Effector CD8-positive, alpha-beta T cell (primary cell): Measurements from ENCODE around the gene CD151.

Experiments used
- DNase-seq: peaks from one replicate; lab custom pipeline; 2025; lab: John Stamatoyannopoulos, UW

The CD151 gene

DNA sequence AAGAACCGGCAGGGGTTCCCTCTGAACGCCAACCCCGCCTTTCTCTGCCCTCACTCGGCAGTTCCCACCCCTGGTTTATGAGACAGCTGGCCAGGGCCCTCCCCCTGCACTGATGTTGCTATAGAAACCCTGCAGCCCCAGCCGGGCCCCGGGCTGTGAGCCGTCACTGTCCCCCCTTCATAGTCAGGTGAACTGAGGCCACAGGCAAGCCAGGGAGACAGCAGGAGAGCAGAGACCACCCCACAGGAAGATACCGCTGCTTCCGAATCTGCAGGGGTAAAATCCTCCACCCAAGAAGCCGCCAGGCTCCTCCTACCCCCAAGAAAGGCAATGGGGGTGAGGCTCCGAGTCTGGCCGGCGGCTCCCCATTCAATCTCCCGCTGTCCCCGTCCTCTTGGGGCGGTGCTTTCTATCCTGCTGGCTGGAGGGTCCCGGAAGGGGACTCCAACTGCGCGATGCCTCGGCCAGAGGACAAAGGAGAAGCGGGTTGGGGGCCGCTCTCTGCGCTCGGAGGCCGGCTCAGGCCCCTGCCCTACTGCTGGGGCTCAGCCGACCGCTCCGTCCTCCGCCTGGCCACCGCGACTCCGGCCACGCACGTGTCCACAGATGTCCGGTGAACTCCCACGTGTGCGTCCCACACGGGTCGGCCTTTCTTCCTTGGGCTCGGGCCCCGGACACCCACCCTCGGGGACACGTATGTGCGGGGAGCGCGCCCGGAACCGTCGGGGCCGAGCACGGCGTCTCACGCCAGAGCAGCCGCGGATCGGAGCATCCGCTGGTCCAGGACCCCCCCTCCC is 35.3 kb upstream of the CD151 start:
- peak; percentile 71 for DNase-seq

DNA sequence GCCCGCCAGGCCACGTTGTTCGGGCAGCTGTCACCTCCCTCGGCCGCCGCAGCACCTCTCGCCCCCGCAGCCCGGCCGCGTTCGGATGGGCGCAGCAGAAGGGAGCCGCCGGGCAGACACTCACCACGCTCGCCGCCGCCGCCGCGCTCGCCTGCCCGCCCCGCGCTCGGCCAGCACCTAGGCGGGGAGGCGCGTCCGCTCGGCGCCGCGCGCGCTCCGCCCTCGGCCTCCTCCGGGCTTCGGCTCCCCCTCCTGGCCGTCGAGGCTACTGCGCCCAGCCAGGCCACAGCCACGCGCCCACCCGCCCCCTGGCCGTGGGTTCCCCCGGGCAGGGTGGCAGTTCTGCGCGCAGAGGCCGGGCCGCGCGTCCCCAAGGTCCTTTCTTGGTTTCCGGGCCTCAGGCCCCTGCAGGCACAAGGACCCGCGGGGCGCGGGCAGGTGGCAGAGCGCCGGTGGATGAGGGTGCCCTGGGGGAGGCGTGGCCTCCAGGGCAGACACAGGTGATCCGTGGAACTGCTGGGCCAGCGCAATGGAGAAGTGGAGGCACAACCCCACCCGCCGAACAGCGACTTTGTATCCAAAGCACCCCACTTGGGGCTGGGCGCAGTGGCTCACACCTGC is 34.5 kb upstream of the CD151 start, which contains the start of gene SLC25A22:
Gene SLC25A22, minus strand, starts transcription at position 189 of the 621 bp plus-strand sequence. CDS start 3,275 bp downstream, outside the sequence.
- DNase-seq: peak; percentile 71

DNA sequence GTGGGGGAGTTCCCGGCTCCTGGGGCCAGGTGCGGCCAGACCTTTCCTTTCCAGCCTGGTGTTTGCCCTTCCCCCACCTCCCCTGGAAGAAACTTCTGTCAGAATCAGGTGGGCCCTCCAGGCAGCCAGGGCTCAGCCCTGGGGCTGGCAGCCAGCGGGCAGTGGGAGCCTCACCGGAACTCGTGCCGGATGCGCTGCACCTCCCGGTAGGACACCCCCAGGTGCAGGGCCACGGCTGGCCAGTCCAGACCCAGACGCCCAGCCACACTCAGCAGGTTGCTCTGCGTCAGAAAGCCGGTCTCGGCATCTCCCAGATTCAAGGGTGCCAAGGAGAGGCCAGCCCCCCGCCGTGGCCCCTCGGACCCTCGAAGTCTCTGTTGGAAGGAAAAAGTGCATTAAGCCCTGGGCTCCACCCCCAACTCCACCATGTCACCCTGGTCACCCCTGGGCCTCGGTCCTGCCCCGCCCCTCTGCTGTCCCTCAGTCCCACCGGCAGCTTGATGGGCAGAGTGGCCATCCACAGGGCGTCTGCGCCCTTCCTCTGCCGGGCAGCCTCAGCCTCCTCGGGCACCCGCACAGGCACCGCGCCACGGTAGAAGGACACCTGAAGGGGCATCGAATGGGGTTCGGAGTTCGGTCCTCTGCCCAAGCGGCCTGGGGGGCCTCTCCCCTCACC is 33.0 kb upstream of the CD151 start:
- DNase-seq: no peak

DNA sequence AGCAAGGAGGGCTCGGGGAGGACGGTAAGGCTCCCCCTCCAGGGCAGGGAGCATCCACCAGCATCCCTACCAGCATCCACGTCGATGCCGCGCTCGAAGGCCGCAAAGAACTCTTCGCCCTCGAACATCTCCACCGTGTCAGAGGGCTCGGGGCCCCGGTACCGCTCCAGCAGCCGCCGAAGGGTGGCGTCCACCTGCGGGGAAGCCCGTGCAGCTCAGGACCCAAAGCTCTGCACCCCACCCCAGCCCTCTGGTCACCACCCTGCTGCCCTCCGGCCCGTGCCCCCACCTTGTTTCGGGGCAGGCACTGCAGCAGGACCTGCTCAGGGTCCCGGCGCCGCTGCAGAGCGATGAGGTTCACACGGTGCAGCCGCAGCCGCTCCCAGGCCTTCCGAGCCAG is 32.3 kb upstream of the CD151 start:
- DNase-seq: no peak

DNA sequence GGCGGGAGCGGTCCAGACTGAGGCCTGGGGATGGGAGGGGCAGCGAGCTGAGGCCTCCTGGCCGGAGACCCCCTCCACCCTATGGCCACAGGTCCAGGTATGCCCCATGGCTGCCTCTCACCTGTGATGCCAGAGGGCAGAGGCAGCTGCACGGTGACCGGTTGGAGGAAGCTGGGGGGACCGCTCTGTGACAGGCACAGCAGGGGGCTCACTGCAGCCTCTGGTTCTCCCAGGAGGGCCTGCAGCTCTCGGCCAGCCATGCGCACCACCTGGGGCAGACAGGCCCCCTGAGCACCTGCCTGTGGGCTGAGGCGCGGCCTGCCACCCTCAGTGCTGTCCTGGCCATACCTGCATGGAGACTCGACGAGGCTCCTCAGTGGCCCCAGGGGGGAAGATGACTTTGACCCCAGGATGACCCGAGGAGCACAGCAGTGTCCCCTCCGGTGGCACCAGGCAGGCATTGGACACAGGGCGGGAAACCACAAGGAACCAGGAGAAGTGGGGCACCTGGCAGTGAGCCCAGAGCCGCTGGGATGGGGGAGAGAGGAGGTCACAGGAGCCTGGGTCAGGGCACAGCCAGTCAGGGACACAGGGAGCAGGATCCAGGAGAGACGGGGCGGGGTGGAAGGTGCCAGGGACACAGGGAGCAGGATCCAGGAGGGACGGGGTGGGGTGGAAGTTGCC is 31.5 kb upstream of the CD151 start:
- DNase-seq: no peak

DNA sequence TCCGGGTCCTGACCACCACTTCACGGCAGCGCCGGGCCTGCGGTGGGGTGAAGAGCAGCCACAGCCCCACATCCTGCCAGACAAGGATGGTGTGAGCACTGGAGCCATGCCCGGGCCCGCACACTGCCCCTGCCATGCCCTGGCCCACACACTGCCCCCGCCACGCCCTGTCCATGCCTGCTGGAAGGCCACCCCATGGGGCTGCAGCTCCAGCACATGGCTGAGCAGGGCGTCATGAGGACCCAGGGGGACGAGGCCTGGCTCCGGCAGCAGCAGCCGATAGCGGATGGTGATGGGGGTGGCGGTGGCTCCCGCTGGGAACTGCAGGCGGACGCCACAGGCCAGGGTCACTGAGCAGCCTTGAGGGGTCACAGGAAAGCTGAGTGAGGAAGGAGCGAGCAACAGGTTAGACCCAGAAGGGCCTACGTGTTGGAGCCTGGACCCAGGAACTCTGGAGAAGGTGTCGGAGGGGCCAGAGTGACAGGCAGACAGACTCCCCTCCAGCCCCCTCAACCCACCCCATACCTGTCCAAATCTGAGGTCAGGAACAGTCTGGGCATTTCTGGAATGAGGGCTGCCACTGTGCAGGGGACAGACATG is 30.6 kb upstream of the CD151 start:
- DNase-seq: no peak

DNA sequence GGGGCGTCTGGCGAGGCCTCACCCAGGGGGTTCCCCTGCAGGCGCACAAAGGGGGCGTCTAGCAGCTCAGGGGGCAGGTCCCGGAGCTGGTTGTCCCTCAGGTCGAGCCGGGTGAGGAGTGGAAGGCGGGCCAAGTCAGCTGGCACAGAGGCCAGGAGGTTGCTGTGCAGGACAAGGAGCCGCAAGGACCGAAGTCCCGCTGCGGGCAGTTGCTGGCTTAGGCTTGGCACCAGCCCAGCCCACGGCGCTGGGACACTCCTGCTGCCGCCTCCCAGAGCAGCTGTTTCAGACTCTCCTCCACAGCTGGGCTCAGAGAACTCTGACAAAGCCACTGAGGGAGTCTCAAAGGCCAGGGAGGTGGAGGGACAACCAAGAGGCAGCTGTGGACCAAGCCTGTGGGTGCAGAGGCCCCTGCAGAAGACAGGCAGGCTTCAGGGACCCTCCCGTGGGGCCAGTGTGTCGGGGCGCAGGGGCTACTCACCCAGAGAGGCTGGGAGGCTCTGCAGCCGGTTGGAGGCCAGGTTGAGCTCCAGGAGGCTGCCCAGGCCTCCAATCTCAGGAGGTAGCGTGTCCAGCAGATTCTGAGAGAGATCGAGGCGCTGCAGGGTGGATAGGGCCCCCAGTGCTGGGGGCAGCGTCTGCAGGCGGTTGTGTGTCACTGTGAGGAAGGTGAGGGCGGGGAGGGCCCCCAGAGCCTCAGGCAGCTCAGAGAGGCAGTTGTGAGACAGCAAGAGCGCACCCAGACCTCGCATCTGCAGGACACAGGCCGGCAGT is 29.9 kb upstream of the CD151 start:
- no peak for DNase-seq

DNA sequence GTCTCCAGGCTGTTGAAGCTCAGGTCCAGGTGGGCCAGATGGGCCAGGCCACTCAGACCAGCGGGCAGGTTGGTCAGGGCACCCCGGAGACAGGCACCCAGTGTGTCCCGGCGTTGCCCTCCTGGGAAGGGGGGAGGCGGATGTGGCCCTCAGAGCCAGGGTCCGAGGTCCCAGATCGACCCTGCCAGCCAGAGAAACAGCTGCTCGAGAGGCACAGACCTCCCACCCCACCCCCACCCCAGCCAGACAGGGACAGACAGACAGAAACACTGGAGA is 29.3 kb upstream of the CD151 start:
- no peak for DNase-seq

DNA sequence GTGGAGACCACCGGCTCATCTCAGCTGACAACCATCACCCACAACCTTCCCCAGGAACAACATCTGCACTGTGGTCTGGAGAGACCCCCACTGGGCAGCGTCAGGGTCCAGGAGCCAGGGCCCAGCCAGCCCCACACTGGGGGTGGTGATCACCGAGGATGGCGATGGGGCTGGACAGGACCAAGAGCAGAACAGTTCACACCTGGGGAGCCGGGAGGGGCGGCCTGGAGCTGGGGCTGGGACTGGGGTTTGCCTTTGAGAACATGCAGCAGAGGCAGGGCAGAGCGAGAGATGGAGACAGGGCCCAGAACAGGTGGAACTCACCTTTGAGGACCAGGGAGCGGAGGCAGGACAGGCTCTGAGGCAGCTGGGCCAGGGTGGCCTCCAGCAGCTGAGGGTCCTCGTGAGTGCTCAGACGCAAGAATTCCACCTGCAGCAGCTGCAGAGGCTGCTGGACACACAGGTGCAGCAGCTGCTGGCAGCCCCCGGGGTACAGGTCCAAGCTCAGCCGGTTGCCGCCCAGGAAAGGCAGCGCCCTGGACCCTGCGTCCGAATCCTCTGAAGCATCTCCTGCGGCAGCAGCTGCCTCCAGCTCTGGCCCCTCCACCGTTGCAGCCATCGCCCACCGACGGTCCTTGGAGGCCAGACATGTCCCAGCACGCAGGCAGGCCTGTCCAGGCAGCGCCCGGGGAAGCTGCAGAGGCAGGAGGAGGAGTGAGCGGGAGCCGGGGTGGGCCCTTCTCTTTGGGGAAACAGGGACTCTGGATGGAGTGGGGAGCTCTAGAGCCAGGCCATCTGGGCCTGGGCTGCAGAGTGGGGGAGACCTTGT is 28.8 kb upstream of the CD151 start:
- DNase-seq: no peak

DNA sequence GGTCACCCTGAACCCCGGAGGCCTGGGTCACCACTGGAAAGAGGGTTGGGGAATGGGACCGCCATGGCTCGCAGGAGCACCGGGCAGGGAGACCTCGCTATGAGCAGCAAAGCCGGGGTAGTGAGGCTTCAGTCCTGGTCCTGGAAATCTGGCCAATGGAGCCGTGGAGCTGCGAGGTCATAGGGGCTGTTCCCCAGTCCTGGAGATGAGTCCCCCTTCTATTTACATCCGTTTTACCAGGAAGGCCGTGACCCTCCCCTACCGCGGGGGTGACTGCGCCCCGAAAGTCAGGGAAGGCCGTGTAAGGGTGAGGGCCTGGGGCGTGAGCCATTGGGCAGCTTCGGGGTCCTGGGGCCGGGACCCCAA is 28.2 kb upstream of the CD151 start:
- DNase-seq: no peak

DNA sequence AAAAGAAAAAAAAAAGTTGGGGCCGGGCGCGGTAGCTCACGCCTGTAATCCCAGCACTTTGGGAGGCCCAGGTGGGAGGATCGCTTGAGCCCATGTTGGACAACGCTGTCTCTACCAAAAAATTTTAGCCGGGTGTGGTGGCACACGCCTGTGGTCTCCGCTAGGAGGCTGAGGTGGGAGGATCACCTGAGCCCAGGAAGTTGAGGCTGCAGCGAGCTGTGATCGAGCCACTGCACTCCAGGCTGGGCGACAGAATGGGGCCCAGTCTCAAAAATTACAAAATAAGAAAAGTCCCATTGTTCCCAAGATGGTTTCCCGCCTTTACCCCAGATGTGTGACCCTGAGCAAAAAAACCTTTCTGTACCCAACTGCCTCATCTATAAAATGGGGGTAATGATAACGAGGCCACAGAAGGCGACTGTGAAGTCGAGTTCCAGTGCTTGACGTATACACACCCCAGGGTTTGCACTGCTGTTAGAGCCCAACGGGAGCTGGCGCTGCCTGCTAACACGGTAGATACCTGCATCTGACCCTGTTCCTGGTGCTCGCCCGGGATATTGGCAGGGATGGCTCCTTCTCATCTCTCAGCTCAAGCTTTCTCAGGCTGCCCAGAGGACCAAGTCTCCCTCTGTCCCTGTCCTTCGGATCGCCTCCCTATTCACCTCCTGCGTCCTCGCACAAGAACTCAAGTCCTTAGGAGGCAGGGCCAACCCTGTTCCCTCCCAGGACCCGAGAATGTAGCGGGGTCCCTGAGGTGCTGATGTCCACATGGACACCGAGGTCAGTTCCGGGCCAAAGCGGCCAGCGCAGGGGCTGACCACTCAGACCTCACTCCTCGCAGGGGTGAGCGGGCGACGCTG is 24.1 kb upstream of the CD151 start:
- no peak for DNase-seq

DNA sequence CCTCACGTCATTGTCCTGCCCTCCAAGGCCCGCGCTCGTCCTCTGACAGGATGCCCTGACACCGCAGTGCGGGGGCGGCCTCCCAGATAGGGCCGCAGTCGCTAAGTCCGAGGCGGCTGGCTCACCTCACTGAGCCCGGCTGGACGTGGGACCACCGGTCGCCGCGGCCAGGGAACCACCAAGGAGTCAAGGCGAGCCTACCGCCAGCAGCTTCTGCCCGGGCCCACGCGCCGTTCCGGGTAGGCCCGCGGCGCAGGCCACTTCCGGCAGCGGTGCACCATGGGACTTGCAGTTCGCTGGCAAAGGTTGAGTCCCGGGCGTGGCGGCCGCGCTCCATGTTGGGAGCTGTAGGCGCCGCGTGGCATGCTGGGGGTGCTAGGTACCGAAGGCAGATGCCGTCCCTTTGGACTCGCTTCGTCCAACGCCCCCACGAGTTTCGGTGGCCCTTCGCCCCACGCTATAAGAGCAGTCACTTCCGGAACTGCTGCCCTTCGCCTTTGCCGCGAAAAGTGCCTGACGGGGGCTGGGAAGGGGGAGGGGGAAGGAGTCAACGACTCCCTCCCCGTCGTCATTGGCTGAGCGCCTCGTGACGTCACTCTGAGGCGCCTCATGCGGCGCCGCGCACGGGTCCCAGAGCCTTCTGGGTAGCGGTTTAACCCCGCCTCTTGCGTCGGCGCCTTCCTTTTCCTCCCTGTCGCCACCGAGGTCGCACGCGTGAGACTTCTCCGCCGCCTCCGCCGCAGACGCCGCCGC is 23.3 kb upstream of the CD151 start, which contains the start of gene RPLP2:
Gene RPLP2, plus strand, starts transcription at position 681 of the 753 bp plus-strand sequence. CDS start 268 bp downstream, outside the sequence.
- peak; percentile 94 for DNase-seq

DNA sequence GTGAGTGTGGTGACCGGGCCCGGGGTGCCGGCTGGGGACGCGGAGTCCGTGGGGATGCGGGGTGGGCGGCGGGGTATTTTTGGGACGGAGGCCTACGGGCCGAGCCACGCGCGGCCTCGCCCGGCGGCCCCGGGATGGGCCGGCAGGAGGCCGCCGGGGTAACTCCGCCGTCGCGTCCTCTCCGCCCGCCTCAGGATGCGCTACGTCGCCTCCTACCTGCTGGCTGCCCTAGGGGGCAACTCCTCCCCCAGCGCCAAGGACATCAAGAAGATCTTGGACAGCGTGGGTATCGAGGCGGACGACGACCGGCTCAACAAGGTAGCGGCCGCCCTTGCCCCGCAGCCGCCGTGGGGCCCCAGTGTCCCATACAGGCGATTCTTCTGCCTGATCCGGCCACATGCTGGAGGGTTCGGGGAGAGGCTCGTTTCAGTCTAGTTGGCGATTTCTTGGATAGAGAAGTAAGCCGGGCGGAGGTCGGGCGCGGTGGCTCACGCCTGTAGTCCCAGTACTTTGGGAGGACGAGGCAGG is 22.6 kb upstream of the CD151 start:
- no peak for DNase-seq

DNA sequence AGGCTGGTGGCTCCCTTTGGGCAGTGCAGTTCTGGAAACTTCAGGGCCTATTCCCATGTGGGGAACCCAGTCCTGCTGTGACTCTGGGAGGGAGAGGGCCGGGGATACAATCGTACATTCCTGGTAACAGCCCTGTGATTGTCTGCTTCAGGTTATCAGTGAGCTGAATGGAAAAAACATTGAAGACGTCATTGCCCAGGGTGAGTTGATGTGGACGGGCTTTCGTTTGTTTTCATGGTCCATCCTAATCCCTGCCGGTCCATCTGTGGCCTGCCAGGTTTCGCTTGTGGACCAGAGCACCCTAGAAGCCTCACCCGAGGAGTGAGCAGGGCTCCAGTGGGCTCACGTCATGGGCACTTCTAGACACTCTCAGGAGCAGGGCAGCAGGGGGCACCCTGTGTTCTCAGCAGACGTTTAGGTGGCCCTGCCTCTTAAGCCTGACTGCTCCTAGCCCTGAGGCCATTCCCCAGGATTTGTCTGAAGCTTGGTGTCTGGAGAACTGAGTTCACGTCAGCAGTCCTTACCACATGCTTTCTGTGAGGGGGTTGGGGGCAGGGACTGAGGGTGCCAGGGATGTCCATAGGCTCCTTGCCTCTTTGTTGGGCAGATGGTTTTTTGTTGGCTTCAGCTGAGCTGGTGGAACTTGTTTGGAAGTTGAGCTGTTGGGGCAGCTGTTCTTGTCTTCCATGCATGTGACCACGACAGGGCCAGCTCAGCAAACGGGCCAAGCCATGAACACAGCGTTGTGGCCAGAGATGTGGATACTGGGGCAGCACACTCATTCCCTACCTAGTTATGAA is 21.1 kb upstream of the CD151 start:
- no peak for DNase-seq

DNA sequence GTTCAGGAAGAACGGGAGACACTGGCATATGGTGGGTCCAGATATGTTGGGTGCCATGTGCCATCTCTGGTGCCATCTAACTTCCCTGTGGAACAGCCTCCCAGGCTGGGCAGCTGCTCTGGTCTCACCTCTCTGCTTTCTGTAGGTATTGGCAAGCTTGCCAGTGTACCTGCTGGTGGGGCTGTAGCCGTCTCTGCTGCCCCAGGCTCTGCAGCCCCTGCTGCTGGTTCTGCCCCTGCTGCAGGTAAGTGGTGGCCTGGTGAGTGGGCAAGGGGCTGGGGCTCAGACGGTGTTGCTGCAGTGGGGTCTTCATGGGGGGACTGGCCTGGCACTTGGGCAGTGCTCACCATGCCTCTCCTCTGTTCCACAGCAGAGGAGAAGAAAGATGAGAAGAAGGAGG is 20.4 kb upstream of the CD151 start:
- no peak for DNase-seq

DNA sequence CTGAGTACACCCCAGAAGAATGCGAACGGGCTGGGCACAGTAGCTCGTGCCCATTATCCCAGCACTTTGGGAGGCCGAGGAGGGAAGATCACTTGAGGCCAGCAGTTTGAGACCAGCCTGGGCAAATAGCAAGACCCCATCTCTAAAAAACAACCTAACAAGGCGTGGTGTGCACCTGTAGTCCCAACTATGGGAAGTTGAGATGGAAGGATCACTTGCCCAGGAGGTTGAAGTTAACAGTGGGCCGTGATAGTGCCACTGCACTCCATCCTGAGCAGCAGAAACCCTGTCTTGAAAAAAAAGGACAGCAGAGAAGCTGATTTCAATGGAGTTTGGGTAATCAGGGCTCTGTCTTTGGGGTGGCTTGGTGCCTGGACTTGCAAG is 19.7 kb upstream of the CD151 start:
- no peak for DNase-seq

DNA sequence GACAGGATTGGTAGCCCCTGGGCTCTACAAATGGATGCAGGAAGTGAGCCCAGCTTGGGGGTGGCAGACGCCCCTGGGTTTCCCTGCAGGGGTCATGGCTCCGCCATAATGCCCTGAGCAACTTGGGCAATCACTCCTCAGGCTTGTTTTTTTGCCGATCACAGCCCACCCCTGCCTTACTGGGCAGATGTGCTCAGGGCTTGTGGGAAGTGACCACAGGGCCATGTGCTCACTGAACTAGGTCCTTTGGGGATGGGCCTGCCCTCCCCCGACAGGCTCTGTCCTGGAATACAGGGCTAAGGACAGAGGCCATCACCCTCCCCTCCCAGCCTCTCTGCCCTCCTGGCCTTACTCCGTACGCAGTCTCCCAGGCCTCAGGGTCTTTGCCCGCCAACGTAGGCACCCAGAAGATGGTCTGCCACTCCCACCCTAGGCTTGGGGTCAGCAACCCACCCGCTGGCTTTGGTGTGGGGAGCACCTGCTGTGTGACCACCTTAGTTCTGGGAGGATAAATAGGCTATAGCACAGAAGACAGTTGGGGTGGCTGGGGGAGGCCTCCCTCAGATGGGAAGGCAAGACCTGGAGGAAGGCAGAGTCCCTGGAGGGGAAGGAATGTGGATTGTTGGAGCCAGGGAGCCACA is 19.2 kb upstream of the CD151 start:
- no peak for DNase-seq
